Measurements from ENCODE around the gene GON7.
"Not testable (repeated sequence)": the region's sequence is repeated elsewhere in the genome, so short reads cannot be mapped to it uniquely, and the experiment has no call there.

Gene GON7

DNA sequence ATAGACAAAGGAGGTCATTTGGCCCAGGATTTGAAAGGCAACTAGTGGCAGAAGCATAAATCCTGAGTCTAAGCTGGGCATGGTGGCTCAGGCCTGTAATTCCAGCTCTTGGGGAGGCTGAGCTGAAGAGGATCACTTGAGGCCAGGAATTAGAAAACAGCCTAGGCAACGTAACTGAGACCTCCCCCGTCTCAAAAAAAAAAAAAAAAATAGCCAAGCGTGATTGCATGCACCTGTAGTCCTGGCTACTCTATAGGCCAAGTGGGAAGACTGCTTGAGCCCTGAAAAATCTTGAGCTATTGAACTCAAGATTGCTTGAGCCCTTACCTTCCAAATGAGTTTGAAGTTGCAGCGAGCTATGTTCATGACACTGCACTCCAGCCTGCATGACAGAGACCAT lies 7.8 kb downstream of the GON7 start:
- no peak for DNase-seq (ENCODE audit: low read depth)

DNA sequence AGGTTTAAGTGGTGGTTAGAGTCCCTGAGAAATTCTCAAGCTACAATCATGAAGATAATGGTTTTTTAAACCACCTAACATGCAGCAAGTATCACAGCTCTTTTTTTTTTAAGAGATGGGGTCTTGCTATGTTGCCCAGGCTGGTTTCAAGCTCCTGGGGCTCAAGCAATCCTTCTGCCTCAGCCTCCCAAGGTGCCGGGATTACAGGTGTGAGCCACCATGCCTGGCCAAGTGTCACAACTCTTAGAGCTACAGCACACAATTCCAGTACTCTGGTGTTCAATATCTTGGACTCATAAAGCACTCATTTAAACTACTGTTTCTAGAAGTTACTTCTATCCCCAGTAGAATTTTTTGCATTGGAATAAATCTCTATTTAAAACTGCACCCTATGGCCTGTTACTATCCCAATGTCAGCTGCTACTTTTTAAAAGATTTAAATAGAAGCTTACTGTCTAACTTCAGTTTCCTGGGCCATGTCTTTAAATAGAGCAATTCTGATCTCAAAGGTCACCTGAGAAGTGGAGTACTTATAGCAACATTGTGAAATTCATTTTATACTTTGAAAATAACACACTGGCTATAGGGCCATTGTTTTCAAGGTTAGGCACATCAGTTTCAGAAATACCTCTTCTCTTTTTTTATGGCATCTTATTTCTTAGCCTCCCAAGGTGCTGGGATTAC lies 11.4 kb downstream of the GON7 start:
- DNase-seq (ENCODE audit: low read depth), result no peak

DNA sequence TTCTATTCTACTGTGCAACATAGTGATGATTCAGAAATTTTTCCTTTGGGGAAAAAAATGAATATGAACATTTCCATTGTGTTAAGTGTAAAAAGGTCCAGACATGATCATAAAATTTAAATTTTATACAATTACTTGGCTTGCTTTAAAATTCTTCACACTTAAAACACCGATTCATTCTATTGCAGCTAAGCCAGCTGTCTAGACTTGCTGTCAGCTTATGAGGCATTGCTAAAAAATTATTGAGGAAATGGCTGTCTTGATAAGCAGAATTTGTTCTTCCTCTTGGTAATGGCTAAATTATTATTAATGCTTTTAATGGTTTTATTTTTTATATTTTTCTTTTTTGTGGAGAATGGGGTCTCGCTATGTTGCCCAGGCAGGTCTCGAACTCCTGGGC lies 19.9 kb downstream of the GON7 start:
- no peak for DNase-seq (ENCODE audit: low read depth)

DNA sequence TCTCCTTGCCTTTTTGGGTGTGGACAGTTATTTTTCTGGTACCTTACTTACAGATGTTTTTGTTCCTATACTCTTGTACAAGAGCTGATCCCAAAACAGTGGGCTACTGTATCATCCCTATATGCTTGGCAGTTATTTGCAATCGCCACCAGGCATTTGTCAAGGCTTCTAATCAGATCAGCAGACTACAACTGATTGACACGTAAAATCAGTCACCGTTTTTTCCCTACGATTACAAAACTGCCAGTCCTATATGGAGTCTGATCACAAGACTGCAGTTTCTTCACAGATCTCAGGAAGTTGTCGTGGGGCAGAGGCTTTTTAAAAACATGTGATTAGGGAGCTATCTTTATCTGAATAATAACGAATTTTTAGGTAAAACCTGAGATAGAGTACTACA lies 20.4 kb downstream of the GON7 start:
- DNase-seq (ENCODE audit: low read depth), result no peak

DNA sequence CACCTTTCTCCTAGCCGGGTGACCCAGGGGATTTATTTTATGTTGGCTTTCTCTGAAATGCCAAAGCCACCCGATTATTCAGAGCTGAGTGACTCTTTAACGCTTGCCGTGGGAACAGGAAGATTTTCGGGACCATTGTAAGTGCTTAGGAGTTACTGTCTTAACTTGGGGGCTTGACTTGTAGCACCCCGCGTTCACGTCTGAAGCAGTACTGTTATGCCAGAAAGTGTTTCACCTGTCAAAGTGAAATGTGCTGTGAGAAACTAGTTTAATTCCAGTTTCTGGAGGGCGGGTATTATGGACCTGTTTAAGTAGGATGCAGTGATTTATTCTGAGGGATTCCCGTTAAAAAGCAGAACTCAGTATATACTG lies 21.5 kb downstream of the GON7 start:
- no peak for DNase-seq (ENCODE audit: low read depth)

DNA sequence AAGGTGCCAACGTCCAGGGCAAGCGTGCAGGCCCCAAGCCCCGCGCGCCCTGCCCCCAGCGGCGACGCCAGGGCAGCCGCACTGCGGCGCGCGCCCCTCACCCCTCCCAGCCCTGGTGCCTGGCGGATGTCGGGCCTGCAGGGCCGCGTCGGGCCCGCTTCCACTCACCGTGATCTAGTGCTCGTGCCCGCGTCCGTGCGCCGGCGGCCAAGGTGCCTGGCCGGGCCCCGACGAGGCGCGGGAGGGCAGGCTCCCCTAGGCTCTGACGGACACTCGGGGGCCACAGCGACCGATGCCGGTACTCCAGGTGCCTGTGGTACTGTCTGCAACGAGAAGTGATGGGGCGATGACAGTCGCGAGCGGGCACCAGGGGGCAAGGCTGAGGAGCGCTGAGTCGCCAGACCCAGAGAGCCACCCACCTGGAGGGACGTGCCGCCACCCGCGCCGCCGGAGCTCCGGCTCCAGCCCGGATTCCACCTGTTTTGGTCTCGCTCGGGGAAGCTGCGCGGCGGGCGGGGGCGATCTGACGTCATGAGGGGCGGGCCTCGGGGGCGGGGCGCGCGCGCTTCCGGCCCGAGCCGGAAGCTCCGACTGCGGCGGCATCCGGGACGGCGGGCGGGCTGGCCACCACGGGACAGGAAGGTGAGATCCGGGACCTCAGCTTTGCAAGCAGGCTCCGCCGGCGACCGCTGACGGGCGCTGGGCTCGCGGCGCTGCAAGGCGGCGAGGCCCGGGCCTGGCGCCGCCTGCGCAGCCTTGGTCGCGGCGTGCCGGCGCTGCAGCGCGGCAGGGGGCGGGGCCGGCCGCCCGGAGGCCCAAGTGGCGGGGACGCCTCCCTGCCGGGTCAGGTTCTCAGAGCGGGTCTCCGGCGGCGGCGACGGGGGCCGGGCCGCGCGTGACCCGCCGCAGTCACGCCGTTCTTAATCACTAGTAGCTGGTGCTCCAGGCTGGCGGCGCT lies 22.2 kb downstream of the GON7 start, which contains the start of the genes LYSET and MOAP1:
Gene LYSET (plus strand): TSS at position 927 of the 958 bp plus-strand sequence. CDS start 89 bp downstream, outside the sequence.
Gene MOAP1 (minus strand): TSS at position 507 of the 958 bp plus-strand sequence. CDS start 655 bp downstream, outside the sequence.
- DNase-seq (ENCODE audit: low read depth), result peak; percentile 87

DNA sequence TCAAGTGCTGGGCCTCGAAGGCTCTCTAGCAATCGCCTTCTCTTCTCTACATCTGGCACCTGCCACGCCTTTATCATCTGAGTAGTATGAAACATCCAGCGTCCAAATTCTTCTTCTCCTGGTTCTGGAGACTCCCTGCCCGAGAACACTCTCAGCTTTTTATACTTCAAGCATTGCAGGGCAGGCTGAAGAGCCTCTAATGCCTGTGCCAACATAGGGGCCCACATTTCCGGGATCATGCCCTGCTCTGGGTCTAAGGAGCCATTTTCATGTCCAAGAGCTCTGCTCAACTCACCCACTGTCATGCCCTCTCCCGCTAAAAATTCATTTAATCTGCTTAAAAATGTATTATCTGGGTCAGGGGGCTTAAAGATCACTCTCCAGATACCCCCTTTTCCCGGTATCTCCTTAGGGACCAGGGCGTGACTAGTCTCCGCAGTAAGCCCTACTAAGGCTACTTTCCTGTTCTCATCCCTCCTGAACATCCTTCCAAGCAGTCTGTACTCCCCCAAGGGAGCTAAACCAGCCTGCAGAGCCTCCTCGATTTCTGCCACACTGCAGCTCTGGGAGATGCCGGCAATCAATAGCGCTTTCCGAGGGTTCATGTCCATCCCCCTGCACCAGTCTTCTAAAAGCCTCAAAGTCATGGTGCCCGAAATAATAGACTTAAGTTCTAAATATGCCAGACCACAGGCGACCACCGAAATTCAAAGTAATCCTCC lies 23.1 kb downstream of the GON7 start:
- no peak for DNase-seq (ENCODE audit: low read depth)

DNA sequence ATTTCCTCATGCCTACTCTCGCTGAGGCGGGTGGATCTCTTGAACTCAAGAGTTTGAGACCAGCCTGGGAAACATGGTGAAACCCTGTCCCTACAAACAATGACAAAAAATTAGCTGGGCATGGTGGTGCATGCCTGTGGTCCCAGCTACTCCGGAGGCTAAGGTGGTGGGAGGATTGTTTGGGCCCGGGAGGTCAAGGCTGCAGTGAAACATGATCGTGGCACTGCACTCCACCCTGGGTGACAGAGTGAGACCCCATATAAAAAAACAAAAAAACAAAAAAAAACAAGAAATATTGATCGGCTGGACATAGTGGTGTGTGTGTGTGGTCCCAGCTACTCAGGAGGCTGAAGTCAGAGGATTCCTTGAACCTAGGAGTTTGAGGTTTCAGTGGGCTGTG lies 31.4 kb downstream of the GON7 start:
- no peak for DNase-seq (ENCODE audit: low read depth)

DNA sequence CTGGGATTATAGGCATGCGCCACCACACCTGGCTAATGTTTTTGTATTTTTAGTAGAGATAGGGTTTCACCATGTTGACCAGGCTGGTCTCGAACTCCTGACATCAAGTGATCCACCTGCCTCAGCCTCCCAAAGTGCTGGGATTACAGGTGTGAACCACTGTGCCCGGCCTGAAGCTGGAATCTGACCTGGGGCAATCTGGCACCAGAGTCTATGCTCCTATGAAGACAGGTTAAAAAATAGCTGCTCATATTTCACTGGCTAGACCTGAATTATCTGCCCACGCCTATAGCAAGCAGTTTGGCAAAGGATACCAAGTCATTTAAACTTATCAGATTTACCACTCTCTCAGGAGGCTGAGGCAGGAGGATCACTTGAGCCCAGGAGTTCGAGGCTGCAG lies 32.1 kb downstream of the GON7 start:
- DNase-seq (ENCODE audit: low read depth), result not testable (repeated sequence)

DNA sequence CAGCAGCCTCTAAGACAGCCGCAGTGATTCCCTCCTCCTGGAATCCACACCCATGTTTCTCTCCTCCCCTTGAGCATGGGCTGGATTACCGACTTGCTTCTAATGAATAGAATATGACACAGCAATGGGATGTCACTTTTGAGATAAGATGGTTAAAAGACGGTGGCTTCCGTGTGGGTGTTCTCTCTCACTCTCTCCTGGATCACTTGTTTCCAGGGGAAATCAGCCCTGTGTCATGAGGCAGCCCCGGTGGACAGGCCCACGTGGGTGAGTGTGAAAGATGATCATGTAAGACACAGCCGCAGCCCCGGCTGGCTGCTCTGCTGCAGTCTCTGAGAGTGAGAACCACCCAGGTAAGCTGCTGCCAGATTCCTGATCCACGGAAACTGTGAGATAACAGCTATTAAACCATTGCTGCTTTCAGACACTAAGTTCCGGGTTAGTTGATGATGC lies 32.9 kb downstream of the GON7 start:
- DNase-seq (ENCODE audit: low read depth), result peak; percentile 9

DNA sequence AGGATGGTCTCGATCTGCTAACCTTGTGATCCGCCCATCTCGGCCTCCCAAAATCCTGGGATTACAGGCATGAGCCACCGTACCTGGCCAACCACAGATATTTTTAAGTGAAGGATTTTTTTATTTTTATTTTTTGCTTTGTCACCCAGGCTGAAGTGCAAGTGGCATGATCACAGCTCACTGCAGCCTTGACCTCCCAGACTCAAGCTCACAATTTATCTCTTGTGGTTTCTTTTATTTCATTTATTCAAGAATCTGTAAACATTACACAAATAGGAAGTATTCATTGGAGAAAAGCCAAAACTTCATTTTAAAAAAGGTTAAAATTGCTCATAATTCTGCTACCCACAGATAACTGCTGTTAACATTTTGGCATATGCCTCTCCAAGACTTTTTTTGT lies 35.5 kb downstream of the GON7 start:
- peak; percentile 11 for DNase-seq (ENCODE audit: low read depth)

DNA sequence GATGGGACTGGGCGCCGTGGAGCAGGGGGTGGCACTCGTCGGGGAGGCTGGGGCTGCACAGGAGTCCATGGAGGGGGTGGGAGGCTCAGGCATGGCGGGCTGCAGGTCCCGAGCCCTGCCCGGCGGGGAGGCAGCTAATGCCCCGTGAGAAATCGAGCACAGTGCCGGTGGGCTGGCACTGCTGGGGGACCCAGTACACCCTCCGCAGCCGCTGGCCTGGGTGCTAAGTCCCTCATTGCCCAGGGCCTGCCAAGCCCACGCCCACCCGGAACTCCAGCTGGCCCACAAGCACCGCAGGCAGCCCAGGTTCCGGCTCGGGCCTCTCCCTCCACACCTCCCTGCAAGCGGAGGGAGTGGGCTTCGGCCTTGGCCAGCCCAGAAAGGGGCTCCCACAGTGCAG lies 36.7 kb downstream of the GON7 start:
- DNase-seq (ENCODE audit: low read depth), result not testable (repeated sequence)

DNA sequence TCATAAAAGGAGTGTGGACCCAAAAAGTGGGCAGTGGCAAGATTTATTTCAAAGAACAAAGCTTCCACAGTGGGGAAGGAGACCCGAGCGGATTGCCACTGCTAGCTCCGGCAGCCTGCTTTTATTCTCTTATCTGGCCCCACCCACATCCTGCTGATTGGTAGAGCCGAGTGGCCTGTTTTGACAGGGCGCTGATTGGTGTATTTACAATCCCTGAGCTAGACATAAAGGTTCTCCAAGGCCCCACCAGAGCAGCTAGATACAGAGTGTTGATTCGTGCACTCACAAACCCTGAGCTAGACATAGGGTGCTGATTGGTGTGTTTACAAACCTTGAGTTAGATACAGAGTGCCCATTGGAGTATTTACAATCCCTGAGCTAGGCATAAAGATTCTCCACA lies 37.2 kb downstream of the GON7 start:
- DNase-seq (ENCODE audit: low read depth), result not testable (repeated sequence)

DNA sequence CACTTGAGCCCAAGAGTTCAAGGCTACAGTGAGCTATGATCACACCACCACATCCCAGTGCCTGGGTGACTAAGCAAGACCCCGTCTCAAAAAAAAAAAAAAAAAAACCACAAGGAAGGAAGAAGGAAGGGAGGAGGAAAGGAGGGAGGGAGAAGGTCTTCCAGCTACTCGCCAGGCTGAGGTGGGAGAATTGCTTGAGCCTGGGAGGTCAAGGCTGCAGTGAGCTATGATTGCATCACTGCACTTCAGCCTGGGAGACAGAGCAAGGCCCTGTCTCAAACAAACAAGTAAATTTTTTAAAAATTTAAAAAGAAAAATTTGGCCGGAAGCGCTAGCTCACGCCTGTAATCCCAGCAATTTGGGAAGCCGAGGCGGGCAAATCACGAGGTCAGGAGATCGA lies 38.3 kb downstream of the GON7 start:
- not testable (repeated sequence) for DNase-seq (ENCODE audit: low read depth)

DNA sequence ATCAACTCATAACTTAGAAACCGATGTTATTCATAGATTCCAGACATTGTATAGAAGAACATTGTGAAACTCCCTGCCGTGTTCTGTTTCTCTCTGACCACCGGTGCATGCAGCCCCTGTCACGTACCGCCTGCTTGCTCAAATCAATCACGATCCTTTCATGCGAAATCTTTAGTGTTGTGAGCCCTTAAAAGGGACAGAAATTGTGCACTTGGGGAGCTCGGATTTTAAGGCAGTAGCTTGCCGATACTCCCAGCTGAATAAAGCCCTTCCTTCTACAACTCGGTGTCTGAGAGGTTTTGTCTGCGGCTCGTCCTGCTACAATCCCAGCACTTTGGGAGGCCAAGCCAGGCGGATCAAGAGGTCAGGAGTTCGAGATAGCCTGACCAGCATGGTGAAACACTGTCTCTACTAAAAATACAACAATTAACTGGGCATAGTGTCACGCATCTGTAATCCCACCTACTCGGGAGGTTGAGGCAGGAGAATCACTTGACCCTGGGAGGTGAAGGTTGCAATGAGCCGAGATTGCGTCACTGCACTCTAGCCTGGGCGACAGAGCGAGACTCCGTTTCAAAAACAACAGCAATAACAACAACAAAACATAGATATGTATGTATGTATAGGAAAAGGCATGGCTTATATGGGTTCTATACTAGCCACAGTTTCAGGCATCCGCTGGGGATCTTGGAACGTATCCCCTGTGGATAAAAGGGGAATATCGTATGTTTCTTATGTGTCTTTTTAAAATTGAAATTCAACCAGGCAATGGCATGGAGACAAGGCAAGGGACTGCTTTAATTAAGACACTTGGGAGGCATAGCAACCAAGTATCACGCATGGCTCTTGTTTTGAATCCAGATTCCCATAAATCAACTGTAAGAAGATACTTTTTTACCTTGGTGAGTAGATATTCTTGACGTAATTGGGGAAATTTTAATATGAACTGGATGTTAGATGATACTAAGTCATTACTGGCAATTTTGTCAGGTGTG lies 41.3 kb downstream of the GON7 start:
- DNase-seq (ENCODE audit: low read depth), result not testable (repeated sequence)

DNA sequence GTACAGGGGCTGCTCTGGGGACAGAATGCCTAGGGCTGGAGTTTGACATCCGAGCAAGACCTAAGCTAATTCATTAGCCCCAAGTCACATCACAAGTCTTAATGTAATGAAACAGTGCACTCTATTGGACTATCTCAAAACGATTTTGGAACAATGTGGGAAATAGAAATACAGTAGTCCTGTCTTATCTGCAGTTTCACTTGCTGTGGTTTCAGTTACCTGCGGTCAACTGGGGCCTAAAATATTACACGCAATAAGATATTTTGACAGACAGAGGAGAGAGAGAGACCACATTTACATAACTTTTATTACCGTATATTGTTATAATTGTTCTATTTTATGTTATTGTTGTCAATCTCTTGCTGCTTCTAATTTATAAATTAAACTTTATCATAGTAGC lies 43.3 kb downstream of the GON7 start:
- no peak for DNase-seq (ENCODE audit: low read depth)

DNA sequence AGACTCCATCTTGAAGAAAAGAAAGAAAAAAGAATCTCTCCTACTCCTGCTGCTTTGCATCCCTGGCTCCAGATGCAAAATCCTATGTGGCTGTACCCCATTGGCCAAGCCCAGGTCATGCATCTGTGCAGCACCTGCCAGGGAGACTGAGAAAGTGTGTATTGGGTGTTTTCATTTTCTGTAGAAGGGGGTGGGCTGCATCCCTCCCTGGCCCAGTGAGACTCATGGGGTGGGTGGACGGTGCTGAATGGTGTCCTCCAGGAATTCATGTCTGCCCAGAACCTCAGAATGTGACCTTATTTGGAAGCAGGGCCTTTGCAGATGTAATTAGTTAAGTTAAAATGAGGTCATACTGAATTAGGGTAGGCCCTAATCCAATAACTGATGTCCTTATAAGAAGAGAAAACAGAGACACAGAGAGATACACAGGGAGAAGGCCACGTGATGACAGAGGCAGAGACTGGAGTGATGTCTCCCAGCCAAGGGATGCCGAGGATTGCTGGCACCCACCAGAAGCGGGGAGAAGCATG lies 45.4 kb downstream of the GON7 start:
- DNase-seq (ENCODE audit: low read depth), result peak; percentile 16

DNA sequence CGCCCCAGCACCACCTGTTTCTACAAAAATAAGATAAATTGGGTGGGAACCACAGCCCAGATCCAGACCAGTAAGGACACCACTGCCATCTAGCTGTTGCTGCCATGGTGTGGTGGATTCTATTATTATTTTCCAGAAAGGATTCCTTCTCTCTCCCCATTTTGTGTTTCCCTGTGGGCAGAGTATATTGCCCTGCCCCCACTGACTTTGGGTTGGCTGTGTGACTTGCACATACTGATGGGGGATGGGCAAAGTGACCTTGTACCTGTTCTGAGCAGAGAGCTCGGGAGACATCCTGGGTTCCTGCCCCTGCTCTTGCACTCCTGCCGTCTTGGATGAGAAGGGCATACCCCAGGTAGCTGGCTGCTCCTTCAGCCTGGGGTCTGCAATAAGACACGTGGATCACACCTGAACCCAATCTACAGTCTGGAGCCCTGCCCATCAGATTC lies 46.5 kb downstream of the GON7 start:
- peak; percentile 16 for DNase-seq (ENCODE audit: low read depth)

DNA sequence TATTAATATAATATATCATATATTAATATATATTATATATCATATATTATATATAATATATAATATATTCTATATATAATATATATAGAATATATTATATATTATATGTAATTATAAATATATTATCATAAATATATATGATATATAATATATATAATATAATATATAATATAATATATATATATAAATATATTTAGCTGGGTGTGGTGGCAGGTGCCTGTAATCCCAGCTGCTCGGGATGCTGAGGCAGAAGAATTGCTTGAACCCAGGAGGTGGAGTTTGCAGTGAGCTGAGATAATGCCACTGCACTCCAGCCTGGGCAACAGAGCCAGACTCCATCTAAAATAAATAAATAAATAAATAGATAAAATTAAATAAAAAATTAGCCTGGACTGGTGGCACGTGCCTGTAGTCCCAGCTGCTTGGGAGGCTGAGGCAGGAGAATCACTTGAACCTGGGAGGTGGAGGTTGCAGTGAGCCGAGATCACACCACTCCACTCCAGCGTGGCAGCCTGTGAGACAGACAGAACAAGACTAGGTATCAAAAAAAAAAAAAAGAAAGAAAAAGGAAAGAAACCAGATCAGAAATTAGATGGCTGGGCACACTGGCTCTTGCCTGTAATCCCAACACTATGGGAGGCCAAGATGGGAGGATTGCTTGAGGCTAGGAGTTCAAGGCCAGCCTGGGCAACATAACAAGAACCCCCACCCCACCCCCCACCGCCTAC lies 47.1 kb downstream of the GON7 start:
- DNase-seq (ENCODE audit: low read depth), result not testable (repeated sequence)

DNA sequence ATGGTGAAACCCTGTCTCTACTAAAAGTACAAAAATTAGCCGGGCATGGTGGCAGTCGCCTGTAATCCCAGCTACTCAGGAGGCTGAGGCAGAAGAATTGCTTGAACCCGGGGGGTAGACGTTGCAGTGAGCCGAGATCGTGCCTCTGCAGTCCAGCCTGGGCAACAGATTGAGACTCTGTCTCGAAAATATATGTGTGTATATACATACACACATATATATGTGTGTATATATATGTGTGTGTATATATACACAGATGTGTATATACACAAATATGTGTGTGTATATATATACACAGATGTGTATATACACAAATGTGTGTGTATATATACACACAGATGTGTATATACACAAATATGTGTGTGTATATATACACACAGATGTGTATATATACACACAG lies 48.5 kb downstream of the GON7 start:
- DNase-seq (ENCODE audit: low read depth), result not testable (repeated sequence)
